Effector memory CD8-positive, alpha-beta T cell (primary cell): Measurements from ENCODE around the gene RPS21.
"Not testable (repeated sequence)": the region's sequence is repeated elsewhere in the genome, so short reads cannot be mapped to it uniquely, and the experiment has no call there.

Experiments
- ATAC-seq: fragments of 150-1000 bp; cut with Tn5 transposase; replicated peaks from 2 replicates; pipeline ENCODE4 v1.10.0; 2021; ENCODE audit warnings: mild to moderate bottlenecking, moderate library complexity
- DNase-seq, 3 experiments: peaks; one replicate each; pipeline ENCODE4 v3.0.0; 2021
- H3K27ac Mint-ChIP-seq, 2 donors: one replicate each; pipeline ENCODE4 v1.8.0; 2022; ENCODE audit warnings: mild to moderate bottlenecking in 2 of 2, mixed read lengths in 2 of 2, moderate library complexity in 2 of 2
- H3K27me3 Mint-ChIP-seq, 2 donors: one replicate each; pipeline ENCODE4 v1.8.0; 2022; ENCODE audit warnings: mixed read lengths in 2 of 2
- H3K36me3 Mint-ChIP-seq: one replicate; pipeline ENCODE4 v1.8.0; 2022; ENCODE audit warnings: mild to moderate bottlenecking, moderate library complexity, mixed read lengths; ENCODE audit not compliant: insufficient read depth
- H3K4me1 Mint-ChIP-seq, 2 donors: one replicate each; pipeline ENCODE4 v1.8.0; 2022; ENCODE audit warnings: low read depth in 2 of 2, mixed read lengths in 2 of 2
- H3K4me3 Mint-ChIP-seq, 2 donors: one replicate each; pipeline ENCODE4 v1.8.0; 2022; ENCODE audit warnings: mild to moderate bottlenecking in 2 of 2, mixed read lengths in 2 of 2, moderate library complexity in 2 of 2
- H3K9me3 Mint-ChIP-seq, 2 donors: one replicate each; pipeline ENCODE4 v1.8.0; 2022; ENCODE audit warnings: mixed read lengths in 2 of 2

Gene RPS21

DNA sequence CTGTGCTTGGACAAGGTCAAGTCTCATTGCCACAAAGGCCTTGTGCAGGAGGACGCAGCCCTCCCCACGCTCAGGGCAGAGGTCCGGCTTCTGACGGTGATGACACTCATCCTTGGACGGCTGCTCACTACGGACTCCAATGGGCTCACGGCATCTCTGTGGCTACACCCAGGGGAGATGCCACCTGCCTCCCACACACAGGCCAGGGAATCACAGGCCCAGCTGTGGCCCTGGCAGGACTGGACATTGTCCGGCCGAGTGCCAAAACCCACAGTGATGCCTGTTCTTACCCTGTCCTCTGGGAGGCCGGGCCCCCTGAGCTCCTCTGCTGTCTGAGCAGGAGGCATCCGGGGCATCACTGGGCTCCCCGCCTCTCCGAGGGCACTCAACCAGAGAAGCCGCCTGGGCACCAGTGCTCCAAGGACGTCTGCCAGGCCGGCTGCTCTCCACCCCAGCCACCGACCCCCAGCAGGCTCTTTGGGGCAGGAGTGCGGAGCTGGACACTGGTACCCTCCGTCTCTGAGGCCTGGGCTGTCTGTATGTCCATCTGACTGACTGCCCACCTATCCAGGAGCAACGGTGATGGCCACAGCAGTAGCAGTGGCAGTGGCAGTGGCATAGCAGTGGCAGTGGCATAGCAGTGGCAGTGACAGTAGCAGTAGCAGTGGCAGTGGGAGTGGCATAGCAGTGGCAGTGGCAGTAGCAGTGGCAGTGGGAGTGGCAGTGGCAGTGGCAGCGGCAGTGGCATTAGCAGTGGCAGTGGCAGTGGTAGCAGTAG is 38.6 kb downstream of the RPS21 start:
- Mint-ChIP-seq H3K27me3 (peaks cover 0 to 26% of the 10 kb centered on the region in 2 donors), H3K36me3 (no peaks in the 10 kb centered on the region), H3K4me1 (peaks cover 0 to 2% of the 10 kb centered on the region in 2 donors), H3K27ac (no peak overlapping the region), H3K4me3 (no peak overlapping the region), H3K9me3 (no peaks in the 10 kb centered on the region)
- ATAC-seq (no peak), DNase-seq (no peak)

DNA sequence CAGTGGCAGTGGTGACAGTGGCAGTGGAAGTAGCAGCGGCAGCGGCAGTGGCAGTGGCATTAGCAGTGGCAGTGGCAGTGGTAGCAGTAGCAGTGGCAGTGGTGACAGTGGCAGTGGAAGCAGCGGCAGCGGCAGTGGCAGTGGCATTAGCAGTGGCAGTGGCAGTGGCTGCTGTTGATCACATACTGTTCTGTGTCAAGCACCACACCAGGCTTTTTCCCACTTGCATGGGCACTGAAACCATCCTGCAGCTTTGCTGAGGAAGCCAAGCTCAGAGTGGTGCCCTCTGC is 39.1 kb downstream of the RPS21 start:
- not testable (repeated sequence) for H3K4me3 Mint-ChIP-seq, H3K27ac Mint-ChIP-seq, H3K9me3 Mint-ChIP-seq, ATAC-seq, DNase-seq, H3K36me3 Mint-ChIP-seq, H3K4me1 Mint-ChIP-seq
- peaks cover 1 to 29% of the 10 kb centered on the region in 2 donors for H3K27me3 Mint-ChIP-seq

DNA sequence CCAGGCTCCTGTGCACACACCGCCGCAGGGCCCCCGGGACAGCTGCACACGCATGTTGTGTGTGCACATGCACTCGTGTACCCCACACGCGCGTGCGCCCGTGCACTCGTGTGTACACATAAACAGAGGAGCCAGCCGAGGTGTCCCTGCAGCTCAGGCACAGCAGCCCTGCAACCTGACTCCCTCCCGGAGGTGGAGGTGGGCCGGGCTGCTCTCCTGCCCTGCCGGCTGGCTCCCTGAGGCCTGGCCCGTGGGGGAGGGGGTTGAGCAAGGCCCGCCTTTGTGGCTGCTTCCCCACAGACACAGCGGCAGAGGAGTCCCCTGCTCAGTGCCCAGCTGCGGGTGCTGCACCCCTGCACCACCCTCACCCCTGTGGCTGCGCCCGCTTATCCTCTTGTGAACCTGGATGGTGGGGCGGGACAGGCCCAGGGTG is 39.8 kb downstream of the RPS21 start:
- Mint-ChIP-seq H3K36me3 (no peaks in the 10 kb centered on the region), H3K9me3 (no peaks in the 10 kb centered on the region), H3K4me1 (peaks cover 0 to 2% of the 10 kb centered on the region in 2 donors), H3K27me3 (peaks cover 9 to 36% of the 10 kb centered on the region in 2 donors), H3K27ac (no peak overlapping the region), H3K4me3 (no peak overlapping the region)
- ATAC-seq (no peak), DNase-seq (no peak)

DNA sequence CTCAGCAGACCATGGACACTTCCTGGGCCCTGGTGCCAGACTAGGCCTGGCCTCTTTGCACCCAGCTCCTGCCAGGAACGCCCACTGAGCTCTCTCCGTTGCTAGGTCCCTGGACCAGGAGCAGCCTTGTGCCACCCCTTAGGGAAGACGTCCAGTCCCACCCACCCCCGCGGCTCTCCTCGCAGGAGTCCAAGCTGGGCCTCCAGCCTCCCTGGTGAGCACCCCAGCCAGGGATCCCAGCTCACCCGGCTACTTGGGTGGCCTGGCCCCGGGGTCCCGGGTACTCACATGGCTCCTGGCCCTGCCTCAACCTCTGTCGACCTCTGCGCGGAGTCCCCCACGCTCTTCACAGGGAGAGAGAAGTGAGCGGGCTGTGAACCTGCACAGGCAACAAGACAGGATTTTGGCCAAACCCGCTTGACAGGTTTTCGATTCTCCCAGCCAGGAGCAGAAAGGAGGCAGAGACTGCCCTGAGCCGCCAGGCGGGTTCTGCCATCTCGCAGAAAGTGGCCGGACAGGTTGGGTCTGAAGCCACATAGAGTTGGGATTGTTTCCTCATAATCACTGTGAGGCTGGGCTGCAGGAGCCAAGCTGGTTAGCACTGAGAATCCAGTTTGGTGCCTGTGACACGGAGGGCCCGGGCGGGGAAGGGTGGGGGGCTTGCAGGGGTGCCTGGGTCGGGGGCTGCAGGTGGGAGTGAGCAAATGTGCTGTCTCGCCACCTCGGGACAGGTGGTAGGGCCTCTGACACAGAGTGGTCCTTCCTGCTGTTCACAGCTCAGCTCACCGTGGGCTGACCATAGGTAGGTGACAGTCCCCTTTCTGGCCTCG is 40.5 kb downstream of the RPS21 start, which contains the start of gene RBBP8NL:
Gene RBBP8NL (minus strand): TSS at position 368 of the 830 bp plus-strand sequence. CDS start 7,892 bp downstream, outside the sequence.
- Mint-ChIP-seq H3K4me3 (no peak within 1 kb of the TSS), H3K27me3 (peaks cover 12 to 42% of the 10 kb centered on the region in 2 donors), H3K4me1 (peaks cover 0 to 2% of the 10 kb centered on the region in 2 donors), H3K27ac (no peak within 1 kb of the TSS), H3K36me3 (no peaks in the 10 kb centered on the region), H3K9me3 (no peaks in the 10 kb centered on the region)
- no peak for ATAC-seq
- DNase-seq: no peak

DNA sequence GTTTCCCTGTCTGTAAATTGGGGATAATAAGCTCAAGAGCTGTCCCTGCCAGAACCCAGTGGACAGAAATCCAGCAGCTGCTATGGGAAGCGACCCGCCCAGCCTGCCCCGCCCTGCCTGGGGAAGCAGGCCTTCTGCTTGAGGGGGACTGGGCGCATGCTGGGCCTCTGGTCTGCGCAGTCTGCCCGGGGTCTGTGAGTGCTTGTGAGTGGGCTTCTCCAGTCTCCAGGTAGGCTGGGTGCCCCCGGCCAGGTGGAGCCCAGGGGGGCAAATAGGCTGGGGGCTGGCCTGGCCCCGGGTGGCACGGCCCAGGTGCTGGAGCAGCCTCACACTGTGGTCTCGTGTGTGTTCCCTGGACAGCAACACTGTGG is 41.1 kb downstream of the RPS21 start:
- Mint-ChIP-seq H3K4me3 (no peak overlapping the region), H3K36me3 (no peaks in the 10 kb centered on the region), H3K27me3 (peaks cover 12 to 48% of the 10 kb centered on the region in 2 donors), H3K4me1 (peaks cover 0 to 2% of the 10 kb centered on the region in 2 donors), H3K9me3 (no peaks in the 10 kb centered on the region), H3K27ac (no peak overlapping the region)
- no peak for ATAC-seq
- DNase-seq: no peak

DNA sequence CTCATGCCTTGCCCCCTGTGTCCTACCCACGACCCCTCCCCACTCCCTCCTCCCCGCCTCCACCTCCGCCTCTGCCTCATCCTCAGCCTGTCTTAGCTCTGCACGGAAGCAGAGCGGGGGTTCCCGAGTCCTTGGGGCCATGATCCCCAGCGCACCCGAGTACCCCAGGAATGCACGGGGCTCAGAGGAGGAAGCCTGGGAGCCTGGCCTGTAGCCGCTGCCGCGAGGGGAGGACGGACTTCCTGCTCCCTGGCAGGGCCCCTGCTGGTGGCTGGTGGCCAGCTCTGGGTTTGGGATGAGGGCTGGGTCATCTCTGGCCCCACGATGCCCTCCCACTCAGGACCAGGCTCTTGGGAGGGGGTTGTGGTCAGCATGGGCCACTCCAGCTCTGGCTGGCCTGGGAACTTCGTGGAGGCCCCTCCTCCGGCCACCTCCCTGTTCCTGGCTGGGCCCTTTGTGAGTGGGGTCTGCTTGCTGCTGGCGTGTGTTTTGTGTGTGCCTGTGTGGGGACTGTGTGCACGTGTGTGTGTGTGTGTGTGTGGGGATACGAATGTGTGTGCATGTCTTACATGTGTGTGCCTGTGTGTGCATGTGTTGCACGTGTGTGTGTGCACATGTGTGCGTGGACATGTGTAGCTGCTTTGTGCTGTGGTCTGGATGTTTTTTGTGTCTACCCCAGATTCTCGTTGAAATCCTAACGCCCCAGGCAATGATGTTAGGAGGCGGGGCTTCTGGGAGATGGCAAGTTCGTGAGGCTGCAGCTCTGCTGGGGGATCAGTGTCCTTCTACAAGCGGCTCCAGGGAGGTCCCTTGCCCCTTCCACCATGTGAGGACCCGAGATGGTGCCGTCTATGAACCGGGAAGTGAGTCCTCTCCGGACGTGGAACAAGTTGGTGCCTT is 41.7 kb downstream of the RPS21 start:
- H3K36me3 Mint-ChIP-seq: no peaks in the 10 kb centered on the region
- H3K4me3 Mint-ChIP-seq: no peak overlapping the region
- peaks cover 12 to 55% of the 10 kb centered on the region in 2 donors for H3K27me3 Mint-ChIP-seq
- peaks cover 0 to 2% of the 10 kb centered on the region in 2 donors for H3K4me1 Mint-ChIP-seq
- DNase-seq (no peak), ATAC-seq (no peak)
- H3K9me3 Mint-ChIP-seq: no peaks in the 10 kb centered on the region
- no peak overlapping the region for H3K27ac Mint-ChIP-seq

DNA sequence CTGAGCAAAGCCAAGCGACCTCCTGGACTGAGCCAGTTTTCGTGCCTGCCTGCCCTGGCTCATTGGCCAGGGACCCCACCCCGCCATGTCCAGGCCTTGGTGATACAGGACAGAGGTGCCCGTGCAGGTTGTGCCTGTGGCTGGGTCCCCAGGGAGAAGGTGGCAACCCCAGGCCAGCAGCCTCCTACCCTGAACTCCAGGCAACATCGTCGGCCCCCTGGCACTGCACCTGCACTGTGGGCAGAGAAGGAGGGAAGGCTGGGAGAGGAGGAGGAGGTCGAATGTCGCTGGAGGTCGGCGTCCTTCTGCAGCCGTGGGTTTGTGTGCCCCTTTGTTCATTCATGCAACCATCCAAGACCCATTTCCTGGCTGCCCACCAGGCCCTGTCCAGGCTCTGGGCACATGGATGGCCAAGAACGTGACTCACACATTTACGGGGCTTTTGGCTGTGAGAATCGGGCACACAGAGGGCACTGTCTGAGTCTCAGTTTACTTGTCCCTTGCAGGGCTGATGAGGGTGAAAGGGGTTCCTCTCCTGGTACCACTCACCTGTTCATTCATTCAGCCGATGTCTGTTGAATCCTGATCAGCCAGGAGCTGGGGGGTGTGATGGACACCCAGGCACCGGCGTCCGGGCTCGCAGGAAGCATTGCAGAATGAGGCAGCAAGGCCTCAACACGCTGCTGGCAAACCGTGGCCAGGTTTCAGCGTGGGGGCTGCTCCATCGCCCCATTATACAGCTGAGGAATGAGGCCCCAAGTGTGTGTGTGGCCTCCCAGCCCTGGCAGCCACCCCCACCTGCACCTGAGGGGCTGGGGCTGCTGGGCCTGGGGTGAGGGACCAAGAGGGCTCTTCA is 42.8 kb downstream of the RPS21 start:
- no peak for DNase-seq
- H3K4me3 Mint-ChIP-seq: no peak overlapping the region
- H3K27ac Mint-ChIP-seq: no peak overlapping the region

DNA sequence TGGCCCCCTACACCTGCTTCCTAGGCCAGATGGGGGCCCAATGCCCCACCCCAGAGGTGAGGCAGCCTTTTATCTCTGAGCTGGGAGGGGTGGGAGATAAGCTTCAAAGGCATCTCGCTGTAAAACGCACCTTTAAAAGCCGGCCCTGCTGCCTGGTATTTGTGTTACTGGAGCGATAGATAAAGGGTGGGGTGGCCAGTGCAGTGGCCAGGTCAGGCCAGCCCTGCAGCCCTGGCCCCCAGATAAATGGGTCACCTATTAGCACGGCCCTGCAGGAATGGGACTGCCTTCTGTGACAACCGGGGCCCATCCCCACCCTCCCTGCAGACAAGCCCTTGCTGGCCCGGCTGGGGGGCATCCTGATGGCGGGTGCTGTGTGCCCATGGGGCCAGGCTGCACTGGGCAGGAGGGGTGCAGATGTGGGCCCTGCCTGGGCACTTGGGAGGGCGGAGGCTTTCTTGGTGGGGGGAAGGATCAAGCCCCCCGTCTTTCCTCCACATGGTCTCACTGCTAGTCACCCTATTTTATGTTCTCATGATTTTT is 43.5 kb downstream of the RPS21 start:
- Mint-ChIP-seq H3K36me3 (peaks cover 2% of the 10 kb centered on the region), H3K27me3 (peaks cover 27 to 61% of the 10 kb centered on the region in 2 donors)
- no peak for ATAC-seq

More for the DNA sequence above, 42.8 kb downstream of the RPS21 start:
- no peaks in the 10 kb centered on the region for H3K9me3 Mint-ChIP-seq
- H3K4me1 Mint-ChIP-seq: peaks cover 0 to 2% of the 10 kb centered on the region in 2 donors
- peaks cover under 1% of the 10 kb centered on the region for H3K36me3 Mint-ChIP-seq
- H3K27me3 Mint-ChIP-seq: peaks cover 20 to 61% of the 10 kb centered on the region in 2 donors
- ATAC-seq: no peak

DNA sequence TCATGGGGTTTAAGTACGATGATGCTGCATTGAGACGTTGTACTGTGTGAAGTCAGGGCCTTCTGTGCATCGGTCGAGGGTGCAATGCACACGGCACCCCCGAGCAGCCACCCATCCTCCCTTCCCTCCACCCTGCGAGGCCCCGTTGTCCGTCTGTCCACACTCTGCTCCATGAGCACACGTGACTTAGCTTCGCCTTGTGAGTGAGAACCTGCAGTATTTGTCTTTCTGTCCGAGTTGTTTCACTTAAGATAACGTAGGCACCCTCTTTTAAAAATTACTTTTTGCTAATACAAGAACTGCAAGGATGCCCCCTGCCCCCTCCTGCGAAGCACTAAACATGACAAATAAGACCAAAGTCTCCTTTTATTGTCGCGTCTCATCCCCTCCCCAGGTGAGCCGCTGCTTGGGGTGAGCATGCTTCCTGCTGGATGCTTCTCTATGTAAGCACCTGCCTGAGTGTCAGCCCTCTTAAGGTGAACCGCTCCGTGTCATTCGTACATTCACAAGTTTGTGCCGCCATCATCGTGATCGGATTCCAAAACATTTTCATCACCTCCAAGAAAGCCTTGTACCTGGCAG is 44.1 kb downstream of the RPS21 start:
- Mint-ChIP-seq H3K4me3 (no peak overlapping the region), H3K27ac (no peak overlapping the region), H3K9me3 (no peaks in the 10 kb centered on the region), H3K27me3 (peaks cover 32 to 67% of the 10 kb centered on the region in 2 donors), H3K36me3 (peaks cover 2% of the 10 kb centered on the region), H3K4me1 (peaks cover 0 to 2% of the 10 kb centered on the region in 2 donors)
- ATAC-seq (no peak), DNase-seq (no peak)

More for the DNA sequence above, 43.5 kb downstream of the RPS21 start:
- Mint-ChIP-seq H3K27ac (no peak overlapping the region), H3K4me3 (no peak overlapping the region), H3K9me3 (no peaks in the 10 kb centered on the region), H3K4me1 (peaks cover 0 to 2% of the 10 kb centered on the region in 2 donors)
- DNase-seq: no peak

GRCh38 chr20:62433658-62434497 is 47.0 kb downstream of the RPS21 start:
- peaks cover 50 to 86% of the 10 kb centered on the region in 2 donors for H3K27me3 Mint-ChIP-seq
- H3K9me3 Mint-ChIP-seq: no peaks in the 10 kb centered on the region
- H3K4me1 Mint-ChIP-seq: no peaks in the 10 kb centered on the region
- ATAC-seq (no peak), DNase-seq (no peak)
- no peak overlapping the region for H3K4me3 Mint-ChIP-seq
- H3K27ac Mint-ChIP-seq: no peak overlapping the region
- H3K36me3 Mint-ChIP-seq: peaks cover 2% of the 10 kb centered on the region

DNA sequence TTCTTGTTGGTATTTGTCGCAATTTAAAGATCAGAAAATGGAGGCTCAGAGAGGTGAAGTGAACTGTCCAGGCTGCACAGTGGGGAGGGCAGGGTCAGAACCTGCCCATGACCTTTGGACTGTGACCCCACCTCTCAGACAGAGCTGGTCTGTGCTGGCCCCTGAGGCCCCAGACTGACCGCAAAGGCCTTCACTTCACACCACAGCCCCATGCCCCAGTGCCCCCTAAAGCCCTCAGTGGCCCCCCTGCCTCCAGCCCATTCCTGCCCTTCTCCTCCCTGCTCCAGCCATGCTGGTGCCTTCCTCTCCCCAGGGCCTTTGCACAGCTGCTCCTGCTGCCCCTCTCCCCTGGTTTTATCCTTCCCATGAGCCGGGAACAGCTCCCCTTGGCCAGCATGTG is 49.8 kb downstream of the RPS21 start:
- DNase-seq (no peak), ATAC-seq (no peak)
- Mint-ChIP-seq H3K27ac (no peak overlapping the region), H3K27me3 (peaks cover 48 to 95% of the 10 kb centered on the region in 2 donors), H3K9me3 (no peaks in the 10 kb centered on the region), H3K36me3 (peaks cover 2% of the 10 kb centered on the region), H3K4me1 (no peaks in the 10 kb centered on the region), H3K4me3 (no peak overlapping the region)
